CD14-positive monocyte (primary cell): ENCODE results near the gene KLF14. TPM values are rescaled to one million over a fixed set of nuclear protein-coding genes. Genes with fewer than 3 reads are reported as not detected.

Experiments
- DNase-seq, 3 donors: peaks; one replicate each; pipeline ENCODE4 v3.0.0-alpha.2; 2011 to 2022
- H2AFZ ChIP-seq: 2 replicates; pipeline ENCODE4 v1.6.0; 2012; ENCODE audit warnings: mild to moderate bottlenecking, low read depth, low read length, inconsistent platforms; ENCODE audit not compliant: insufficient read depth, poor library complexity, severe bottlenecking
- H3K27ac ChIP-seq, 2 donors: 1 replicate in 1 of 2; 2 replicates in 1 of 2; pipeline ENCODE4 v1.5.1; 2012 to 2013; ENCODE audit warnings: low read length in 2 of 2, control low read depth in 1 of 2, inconsistent platforms in 1 of 2, low read depth in 1 of 2, mild to moderate bottlenecking in 1 of 2
- H3K27me3 ChIP-seq, 2 donors: one replicate each; pipeline versions ENCODE4 v1.6.0 to v1.6.1; 2011 to 2013; ENCODE audit warnings: low read length in 2 of 2; ENCODE audit not compliant: control insufficient read depth in 2 of 2, insufficient read depth in 2 of 2
- H3K36me3 ChIP-seq, 2 donors: replicated peaks in 1 of 2; 1 replicate in 1 of 2; 2 replicates in 1 of 2; pipeline versions ENCODE4 v1.5.1 to v1.6.1; 2012 to 2013; ENCODE audit warnings: low read length in 2 of 2, control low read depth in 1 of 2, inconsistent platforms in 1 of 2, mild to moderate bottlenecking in 1 of 2; ENCODE audit not compliant: insufficient read depth in 2 of 2, control insufficient read depth in 1 of 2
- H3K4me1 ChIP-seq, 2 donors: 1 replicate in 1 of 2; 2 replicates in 1 of 2; pipeline versions ENCODE4 v1.5.1 to v1.6.1; 2012 to 2013; ENCODE audit warnings: low read length in 2 of 2, control low read depth in 1 of 2, inconsistent platforms in 1 of 2, mild to moderate bottlenecking in 1 of 2, moderate library complexity in 1 of 2; ENCODE audit not compliant: insufficient read depth in 2 of 2, control insufficient read depth in 1 of 2
- H3K4me2 ChIP-seq: replicated peaks from 2 replicates; pipeline ENCODE3; 2012; ENCODE audit warnings: low read length, moderate library complexity, mild to moderate bottlenecking; ENCODE audit not compliant: poor library complexity, severe bottlenecking; ENCODE audit errors: extremely low read depth
- H3K4me3 ChIP-seq, 3 experiments: fragments of 200-600 bp in 1 of 3; sonication (generic) in 1 of 3; replicated peaks in 1 of 3; 1 replicate in 2 of 3; 2 replicates in 1 of 3; pipeline ENCODE4 v1.5.1; 2011 to 2013; ENCODE audit warnings: low read length in 3 of 3, mild to moderate bottlenecking in 3 of 3, control low read depth in 2 of 3, low read depth in 2 of 3, inconsistent platforms in 1 of 3, moderate library complexity in 1 of 3
- H3K79me2 ChIP-seq: 2 replicates; pipeline ENCODE4 v1.6.0; 2012; ENCODE audit warnings: mild to moderate bottlenecking, control low read depth, inconsistent platforms, low read length, moderate library complexity; ENCODE audit not compliant: insufficient read depth
- H3K9ac ChIP-seq: 2 replicates; pipeline ENCODE4 v1.6.0; 2017; ENCODE audit warnings: low read length, mild to moderate bottlenecking; ENCODE audit not compliant: insufficient read depth, poor library complexity, severe bottlenecking
- H3K9me3 ChIP-seq, 2 donors: replicated peaks in 1 of 2; 1 replicate in 1 of 2; 2 replicates in 1 of 2; pipeline versions ENCODE4 v1.5.1 to v1.6.1; 2012 to 2013; ENCODE audit warnings: low read length in 2 of 2, control low read depth in 1 of 2; ENCODE audit not compliant: control insufficient read depth in 1 of 2, insufficient read depth in 1 of 2
- H4K20me1 ChIP-seq: 2 replicates; pipeline ENCODE4 v1.6.0; 2012; ENCODE audit warnings: mild to moderate bottlenecking, low read length, control low read depth, moderate library complexity; ENCODE audit not compliant: insufficient read depth
- H3K27ac Mint-ChIP-seq, 7 donors: one replicate each; pipeline ENCODE4 v1.8.0; 2020; ENCODE audit warnings: mild to moderate bottlenecking in 7 of 7, mixed read lengths in 7 of 7, moderate library complexity in 6 of 7, inconsistent platforms in 2 of 7
- H3K27me3 Mint-ChIP-seq, 3 donors: one replicate each; pipeline ENCODE4 v1.8.0; 2021 to 2022; ENCODE audit warnings: low read depth in 3 of 3, mild to moderate bottlenecking in 3 of 3, mixed read lengths in 3 of 3, moderate library complexity in 3 of 3, inconsistent platforms in 1 of 3
- H3K36me3 Mint-ChIP-seq, 2 donors: one replicate each; pipeline ENCODE4 v1.8.0; 2020; ENCODE audit warnings: mixed read lengths in 2 of 2, inconsistent platforms in 1 of 2, mild to moderate bottlenecking in 1 of 2
- H3K4me1 Mint-ChIP-seq: one replicate; pipeline ENCODE4 v1.8.0; 2020; ENCODE audit warnings: mild to moderate bottlenecking, mixed read lengths
- H3K4me3 Mint-ChIP-seq, 2 donors: one replicate each; pipeline ENCODE4 v1.8.0; 2020; ENCODE audit warnings: mild to moderate bottlenecking in 2 of 2, mixed read lengths in 2 of 2, moderate library complexity in 1 of 2
- H3K9me3 Mint-ChIP-seq, 7 donors: one replicate each; pipeline ENCODE4 v1.8.0; 2020 to 2022; ENCODE audit warnings: mixed read lengths in 7 of 7, mild to moderate bottlenecking in 6 of 7, moderate library complexity in 6 of 7, inconsistent platforms in 2 of 7
- WGBS: methylation state at CpG from one replicate; pipeline ENCODE4 v1.1.5; 2013; ENCODE audit warnings: missing lambda C conversion rate; ENCODE audit not compliant: insufficient coverage; 5-methylcytosine and 5-hydroxymethylcytosine counted together
- intact Hi-C, 2 donors: fragments of 100-400 bp; cut with micrococcal nuclease; formaldehyde crosslinking; loops; one replicate each; pipeline versions ENCODE4 v1.15.0 to v1.15.1; 2023
- polyA plus RNA-seq, 3 donors: library from polyadenylated mRNA; depleted of rRNA in 1 of 3; unstranded in 2 of 3; stranded (reverse) in 1 of 3; fragments of 300-500 nt in 2 of 3; fragments of >200 nt in 1 of 3; fragmentation: Illumina TruSeq in 2 of 3; gene quantifications; 1 replicate in 2 of 3; 2 replicates in 1 of 3; pipeline ENCODE4 v1.2.3, GENCODE V29; 2012 to 2021
- TF ChIP-seq, protein P1 (sequence below): fragments of 200-600 bp; IDR thresholded peaks from one replicate; pipeline ENCODE4 v1.8.0; 2022; ENCODE audit warnings: antibody characterized with exemption, mild to moderate bottlenecking

Gene KLF14
- polyA plus RNA-seq, 3 donors = 0.09 TPM; not detected in 2

DNA sequence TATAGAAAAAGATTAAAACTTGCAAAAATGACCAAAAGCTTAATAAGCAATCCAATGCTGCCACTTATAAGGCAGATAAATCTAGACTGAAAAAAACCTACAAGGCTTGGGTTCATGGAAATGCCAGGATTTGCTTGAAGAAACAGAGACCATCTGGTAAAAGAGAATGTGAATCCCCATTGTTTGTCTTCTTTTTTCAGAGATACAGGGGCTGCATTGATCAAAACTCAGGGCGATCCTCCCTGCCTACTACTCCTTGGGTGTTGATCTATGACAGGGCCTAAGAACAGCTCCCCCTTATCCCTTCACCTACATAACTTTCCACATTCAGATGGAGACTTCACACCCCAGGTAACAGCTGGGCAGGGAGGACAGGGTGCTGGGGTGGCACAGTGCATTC is 44.3 kb downstream of the KLF14 start:
- Histone ChIP-seq H3K4me3 (no peak overlapping the region), H2AFZ (no peak overlapping the region), H3K4me1 (peaks cover 9 to 16% of the 10 kb centered on the region in 2 donors), H3K9ac (no peak overlapping the region), H3K79me2 (no peaks in the 10 kb centered on the region), H3K27me3 (no peaks in the 10 kb centered on the region), H3K36me3 (no peaks in the 10 kb centered on the region), H3K27ac (no peak overlapping the region), H4K20me1 (no peaks in the 10 kb centered on the region), H3K9me3 (peaks cover 11 to 14% of the 10 kb centered on the region in 2 donors), H3K4me2 (no peak overlapping the region)
- Mint-ChIP-seq H3K36me3 (peaks cover 0 to 3% of the 10 kb centered on the region in 2 donors), H3K4me3 (no peak overlapping the region), H3K9me3 (peaks cover 7 to 14% (median 9%) of the 10 kb centered on the region in 7 donors), H3K27ac (no peak overlapping the region), H3K4me1 (no peaks in the 10 kb centered on the region), H3K27me3 (peaks cover 0 to 2% (median 1%) of the 10 kb centered on the region in 3 donors)
- WGBS = no CpG with 5 or more reads among the region's 1 CpG
- intact Hi-C loops = no loop called here
- no peak for DNase-seq
- TF ChIP-seq, protein P1, sequence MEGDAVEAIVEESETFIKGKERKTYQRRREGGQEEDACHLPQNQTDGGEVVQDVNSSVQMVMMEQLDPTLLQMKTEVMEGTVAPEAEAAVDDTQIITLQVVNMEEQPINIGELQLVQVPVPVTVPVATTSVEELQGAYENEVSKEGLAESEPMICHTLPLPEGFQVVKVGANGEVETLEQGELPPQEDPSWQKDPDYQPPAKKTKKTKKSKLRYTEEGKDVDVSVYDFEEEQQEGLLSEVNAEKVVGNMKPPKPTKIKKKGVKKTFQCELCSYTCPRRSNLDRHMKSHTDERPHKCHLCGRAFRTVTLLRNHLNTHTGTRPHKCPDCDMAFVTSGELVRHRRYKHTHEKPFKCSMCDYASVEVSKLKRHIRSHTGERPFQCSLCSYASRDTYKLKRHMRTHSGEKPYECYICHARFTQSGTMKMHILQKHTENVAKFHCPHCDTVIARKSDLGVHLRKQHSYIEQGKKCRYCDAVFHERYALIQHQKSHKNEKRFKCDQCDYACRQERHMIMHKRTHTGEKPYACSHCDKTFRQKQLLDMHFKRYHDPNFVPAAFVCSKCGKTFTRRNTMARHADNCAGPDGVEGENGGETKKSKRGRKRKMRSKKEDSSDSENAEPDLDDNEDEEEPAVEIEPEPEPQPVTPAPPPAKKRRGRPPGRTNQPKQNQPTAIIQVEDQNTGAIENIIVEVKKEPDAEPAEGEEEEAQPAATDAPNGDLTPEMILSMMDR = no peak

DNA sequence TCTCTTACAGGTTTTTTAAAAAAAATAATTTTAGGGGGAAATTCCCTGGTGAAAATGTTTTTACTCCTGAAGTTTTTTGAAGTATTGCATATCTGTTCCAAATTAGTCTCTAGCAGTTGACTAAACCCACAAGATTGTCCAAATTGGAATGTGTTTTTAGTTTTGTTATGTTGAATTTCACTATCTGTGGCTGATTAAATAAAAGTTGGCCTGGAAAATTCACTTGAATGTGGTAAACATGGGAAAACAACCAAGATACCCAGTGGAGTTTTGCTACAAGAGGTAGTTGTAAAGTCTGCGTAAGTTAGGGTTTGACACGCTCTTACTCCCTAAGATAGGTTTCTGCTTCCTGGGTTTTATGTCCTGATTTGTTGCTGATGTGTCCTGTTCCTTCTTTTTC is 51.0 kb downstream of the KLF14 start:
- Mint-ChIP-seq H3K27ac (no peak overlapping the region), H3K27me3 (peaks cover 0 to 2% (median 0%) of the 10 kb centered on the region in 3 donors), H3K9me3 (no peaks in the 10 kb centered on the region), H3K4me1 (peaks cover 24% of the 10 kb centered on the region), H3K4me3 (no peak overlapping the region), H3K36me3 (no peaks in the 10 kb centered on the region)
- H3K4me3 ChIP-seq = no peak overlapping the region
- no peaks in the 10 kb centered on the region for H3K9me3 ChIP-seq
- intact Hi-C loops = no loop called here
- no peaks in the 10 kb centered on the region for H3K79me2 ChIP-seq
- H4K20me1 ChIP-seq = no peaks in the 10 kb centered on the region
- WGBS = no CpG with 5 or more reads among the region's 2 CpGs
- TF ChIP-seq, protein P1 = no peak
- H3K9ac ChIP-seq = no peak overlapping the region
- H2AFZ ChIP-seq = no peak overlapping the region
- no peak overlapping the region for H3K4me2 ChIP-seq
- H3K27ac ChIP-seq = no peak overlapping the region
- no peaks in the 10 kb centered on the region for H3K36me3 ChIP-seq
- no peaks in the 10 kb centered on the region for H3K27me3 ChIP-seq
- H3K4me1 ChIP-seq = peaks cover 14 to 24% of the 10 kb centered on the region in 2 donors
- no peak for DNase-seq

Other genes starting within 250 kb of the KLF14 start
- 1 to 10 TPM; 1.1 to 3.1 (median 1.8) TPM for gene MEST, start 242.1 kb downstream of the KLF14 start, polyA plus RNA-seq
- gene COPG2, start 65.5 kb downstream of the KLF14 start, polyA plus RNA-seq = 10 to 100 TPM in 1 of 3 donors, 1 to 10 TPM in 2; 2.7 to 10.3 (median 9.6) TPM
- gene TSGA13, start 47.7 kb downstream of the KLF14 start, polyA plus RNA-seq = not detected